ENCODE measurements around the gene KIAA0040.

GRCh38 chr1:175166746-175167145, 25.8 kb downstream of the KIAA0040 start:
- no peak for TF ChIP-seq CTCF (IDR thresholded peaks at IDR 0.05; ENCODE audit: poor library complexity, severe bottlenecking)
- no peak for TF ChIP-seq TAF1 (IDR thresholded peaks at IDR 0.05; ENCODE audit: low read depth)
- no peak for TF ChIP-seq SMC3 (conservative IDR thresholded peaks at IDR 0.05; ENCODE audit: poor library complexity)
- no peak for TF ChIP-seq EZH2 (IDR thresholded peaks at IDR 0.05; ENCODE audit: borderline replicate concordance, insufficient read depth, low read length, poor library complexity, severe bottlenecking)
- TF ChIP-seq POLR2AphosphoS5 (IDR thresholded peaks at IDR 0.05) = no peak
- TF ChIP-seq EP300 (conservative IDR thresholded peaks at IDR 0.05; ENCODE audit: poor library complexity, severe bottlenecking) = no peak
- TF ChIP-seq REST (IDR thresholded peaks at IDR 0.05; ENCODE audit: borderline replicate concordance) = no peak
- no peak for TF ChIP-seq MXI1 (conservative IDR thresholded peaks at IDR 0.05; ENCODE audit: poor library complexity, severe bottlenecking)
- no peak for TF ChIP-seq RAD21 (conservative IDR thresholded peaks at IDR 0.05)
